HFF-Myc (cell line): Measurements from ENCODE around the gene CEP164.

Experiments
- DNase-seq: peaks from one replicate; pipeline ENCODE4 v3.0.0-alpha.2; 2011; ENCODE audit warnings: low read depth; ENCODE audit errors: extremely low read depth
- H3K4me3 ChIP-seq: replicated peaks from 2 replicates; pipeline ENCODE4 v1.5.1; 2011; ENCODE audit warnings: low read depth, mild to moderate bottlenecking, control low read depth, low read length
- CTCF ChIP-seq: IDR thresholded peaks from 2 replicates; pipeline ENCODE4 v1.5.1; 2012; ENCODE audit warnings: mild to moderate bottlenecking, low read depth, low read length, control low read depth; ENCODE audit errors: missing control alignments

Gene CEP164

GRCh38 chr11:117462183-117462863 lies 134.7 kb downstream of the CEP164 start:
- H3K4me3 ChIP-seq: no peak overlapping the region
- TF ChIP-seq CTCF: no peak
- DNase-seq: no peak

GRCh38 chr11:117462864-117463247 lies 135.2 kb downstream of the CEP164 start:
- no peak overlapping the region for H3K4me3 ChIP-seq

More at GRCh38 chr11:117462864-117463247, 135.2 kb downstream of the CEP164 start:
- no peak for TF ChIP-seq CTCF
- no peak for DNase-seq
